Adipose tissue (tissue), 3 donors: ENCODE results near the gene UCK1. TPM values are rescaled to one million over a fixed set of nuclear protein-coding genes. Genes with fewer than 3 reads are reported as not detected.
"Not testable (repeated sequence)": the region's sequence is repeated elsewhere in the genome, so short reads cannot be mapped to it uniquely, and the experiment has no call there.

Source experiments
- H3K27ac ChIP-seq: one replicate; pipeline ENCODE4 v1.5.1; 2013; ENCODE audit warnings: low read depth, low read length
- WGBS, 3 donors: extraction: QIAGEN DNeasy Blood & Tissue Kit; methylation state at CpG; one replicate each; pipeline ENCODE4 v1.1.7; 2013; 5-methylcytosine and 5-hydroxymethylcytosine counted together
- polyA plus RNA-seq, 3 donors: library from polyadenylated mRNA; stranded (reverse); fragments of 200-250 nt; gene quantifications; one replicate each; pipeline ENCODE4 v1.2.3, GENCODE V29; 2013
- donor health status: healthy with polysubstance abuse.
- donor health status: Bipolar disorder and iron deficiency.
- donor health status: healthy.

The UCK1 gene
- polyA plus RNA-seq, 3 donors, result 25.1 to 25.4 (median 25.2) TPM

- H3K27ac ChIP-seq, result no peak overlapping the region
- WGBS, 3 donors, result 95 to 97% (median 96%) methylated on average over 35 of the region's 35 CpGs
Measured at GRCh38 chr9:131528886-131529505, 2.1 kb downstream of the UCK1 start.

- 93 to 94% (median 93%) methylated on average over 7 of the region's 7 CpGs for WGBS, 3 donors
Measured at GRCh38 chr9:131528186-131528585, 2.9 kb downstream of the UCK1 start.

DNA sequence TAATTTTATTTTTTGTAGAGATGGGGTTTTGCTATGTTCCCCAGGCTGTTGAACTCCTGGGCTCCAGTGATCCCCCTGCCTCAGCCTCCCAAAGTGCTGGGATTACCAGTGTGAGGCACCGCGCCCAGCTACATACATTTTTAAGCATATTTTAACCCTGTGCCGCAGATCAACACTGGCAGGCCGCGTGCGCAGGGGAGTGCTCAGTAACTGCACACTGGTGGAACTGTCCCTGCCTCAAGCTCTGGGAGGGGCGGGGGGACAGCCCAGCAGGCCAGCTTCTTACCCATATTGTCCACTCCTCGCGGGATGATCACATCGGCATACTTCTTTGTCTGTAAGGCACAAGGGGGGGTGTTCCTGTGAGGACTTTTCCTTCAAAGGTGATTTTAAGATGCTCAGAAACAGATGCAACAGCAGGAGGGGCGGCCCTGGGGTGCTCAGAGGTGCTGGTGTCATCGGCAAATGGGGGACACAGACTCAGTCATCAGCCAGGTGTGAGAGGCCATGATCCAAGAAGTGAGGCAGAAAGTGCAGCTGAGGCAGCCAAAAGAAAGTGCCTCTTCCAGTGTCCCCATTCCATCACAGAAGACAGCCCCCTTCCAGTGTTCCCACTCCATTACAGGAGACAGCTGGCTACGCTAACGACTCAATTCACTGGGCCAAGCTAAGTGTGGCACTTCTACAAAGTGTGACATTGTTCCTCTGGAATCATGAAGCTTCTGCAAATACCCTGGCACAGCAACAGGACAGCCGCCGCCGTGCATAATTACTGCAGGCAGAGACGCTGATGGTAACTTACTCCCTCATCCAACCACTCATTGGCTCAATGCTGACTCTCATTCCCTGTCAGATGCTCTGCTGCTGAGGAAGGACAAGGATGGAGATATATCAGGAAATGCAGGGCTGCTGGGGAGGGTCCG is 5.2 kb downstream of the UCK1 start:
- 87 to 94% (median 89%) methylated on average over 19 of the region's 19 CpGs for WGBS, 3 donors
- H3K27ac ChIP-seq, result no peak overlapping the region

More at GRCh38 chr9:131528186-131528585, 2.9 kb downstream of the UCK1 start:
- H3K27ac ChIP-seq, result no peak overlapping the region

GRCh38 chr9:131524665-131525315 is 6.3 kb downstream of the UCK1 start:
- H3K27ac ChIP-seq, result no peak overlapping the region
- WGBS, 3 donors, result 85 to 89% (median 89%) methylated on average over 23 of the region's 23 CpGs

DNA sequence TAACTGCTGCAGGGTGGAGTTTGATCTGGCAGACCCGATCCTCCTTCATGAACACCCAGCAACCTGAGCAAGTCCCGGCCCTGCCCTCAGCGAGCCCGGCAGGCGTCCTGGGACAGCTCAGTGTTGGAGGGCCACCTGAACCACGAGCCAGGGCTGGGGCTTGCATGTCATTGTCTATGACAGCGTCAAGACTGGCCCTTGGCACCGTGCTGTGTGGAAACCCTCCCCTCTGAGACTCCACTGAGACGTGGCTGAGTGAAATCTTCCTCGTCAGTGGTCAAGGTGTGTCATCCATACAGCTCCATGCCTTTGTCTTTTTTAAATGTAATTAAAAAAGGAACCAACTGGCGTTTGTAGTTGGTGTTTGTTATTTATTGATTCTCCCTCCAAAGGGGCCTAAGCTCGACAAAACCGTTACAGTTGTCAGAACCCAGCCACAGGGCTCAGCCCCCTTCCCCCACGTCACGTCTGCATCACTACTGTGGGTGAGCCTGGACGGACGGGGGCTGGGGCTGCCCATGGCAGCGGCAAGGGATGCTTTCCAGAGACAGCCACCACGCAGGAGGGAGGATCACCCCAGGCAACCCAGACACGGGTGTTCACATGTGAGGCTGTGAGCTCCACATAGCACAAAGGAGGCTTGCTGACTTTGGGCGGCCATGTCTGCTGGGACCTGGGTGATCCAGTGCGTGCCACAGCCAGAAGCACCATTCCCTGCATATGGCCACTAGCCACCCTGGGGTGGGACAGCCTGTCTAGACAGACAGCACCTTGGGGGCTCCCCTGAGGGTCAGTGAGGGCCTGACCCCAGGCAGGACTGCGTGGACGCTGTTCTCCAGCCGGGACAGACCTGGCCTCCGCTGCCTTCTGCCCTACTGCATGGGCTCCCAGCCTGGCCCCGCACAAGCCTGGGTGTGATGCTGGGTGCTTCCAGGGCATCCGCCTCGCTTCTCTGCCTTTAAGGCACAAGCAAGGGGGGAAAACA is 7.3 kb downstream of the UCK1 start:
- H3K27ac ChIP-seq, result no peak overlapping the region
- WGBS, 3 donors, result 82 to 89% (median 82%) methylated on average over 27 to 29 of the region's 29 CpGs

DNA sequence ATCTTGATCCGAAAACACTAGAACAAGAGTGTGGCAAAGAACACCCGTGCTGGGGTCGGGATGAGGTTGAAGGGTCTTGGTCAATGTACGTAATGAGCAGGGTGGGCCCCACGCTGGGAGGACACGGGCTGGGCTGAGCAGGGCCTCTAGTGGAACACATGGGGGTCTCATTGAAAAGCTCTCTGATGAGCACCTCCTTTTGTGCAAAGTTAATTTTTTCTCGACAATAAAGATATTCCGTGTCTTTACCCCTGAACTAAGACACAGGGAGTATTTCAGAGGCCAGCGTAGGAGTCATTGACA is 8.0 kb downstream of the UCK1 start:
- H3K27ac ChIP-seq, result no peak overlapping the region
- 92 to 94% (median 93%) methylated on average over 9 of the region's 9 CpGs for WGBS, 3 donors

DNA sequence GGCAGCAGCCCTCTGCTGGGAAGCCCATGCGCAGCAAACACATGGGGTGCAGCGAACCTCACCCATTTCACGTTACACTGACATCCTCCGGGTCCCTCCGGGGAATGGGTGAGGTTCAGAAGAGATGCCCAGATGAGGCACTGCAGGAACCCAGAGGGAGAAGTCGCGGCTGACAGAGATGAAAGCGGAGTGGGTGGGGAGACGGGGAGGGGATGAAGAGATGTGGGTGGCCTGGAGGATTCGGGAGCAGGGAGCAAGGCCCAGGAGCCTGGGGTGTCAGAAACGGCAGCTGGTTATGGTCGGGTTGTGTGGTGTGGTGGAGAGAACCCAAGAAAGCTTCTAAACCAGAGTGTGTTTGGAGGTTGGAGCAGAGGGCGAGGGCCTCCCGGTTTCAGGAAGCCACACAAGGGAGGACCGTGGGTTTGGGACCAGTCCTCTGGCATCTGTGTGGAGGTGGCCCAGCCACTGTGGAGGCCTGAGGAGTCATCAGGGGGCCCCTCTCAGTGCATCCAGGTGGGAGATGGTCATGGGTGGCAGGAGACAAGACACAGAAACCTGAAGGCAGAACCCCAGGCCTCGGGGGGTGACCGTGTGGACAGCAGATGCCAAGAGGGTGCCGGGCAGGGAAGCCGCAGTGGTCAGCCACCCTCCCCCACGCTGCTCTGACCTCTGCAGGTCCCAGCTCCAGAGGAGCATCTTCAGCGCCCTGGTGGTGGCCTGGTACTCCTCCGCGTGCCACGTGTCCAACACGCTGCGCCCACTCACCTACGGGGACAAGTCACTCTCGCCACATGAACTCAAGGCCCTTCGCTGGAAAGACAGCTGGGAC is 8.6 kb downstream of the UCK1 start:
- no peak overlapping the region for H3K27ac ChIP-seq
- WGBS, 3 donors, result 92 to 93% (median 93%) methylated on average over 24 to 29 of the region's 29 CpGs

GRCh38 chr9:131521822-131522221 is 9.2 kb downstream of the UCK1 start:
- H3K27ac ChIP-seq, result no peak overlapping the region
- WGBS, 3 donors, result 97 to 98% (median 97%) methylated on average over 13 of the region's 13 CpGs

GRCh38 chr9:131521203-131521602 is 9.9 kb downstream of the UCK1 start:
- no peak overlapping the region for H3K27ac ChIP-seq
- WGBS, 3 donors, result 93 to 96% (median 96%) methylated on average over 10 of the region's 10 CpGs

- no peak overlapping the region for H3K27ac ChIP-seq
- WGBS, 3 donors, result 81 to 87% (median 84%) methylated on average over 16 of the region's 16 CpGs
Measured at GRCh38 chr9:131520503-131520902, 10.6 kb downstream of the UCK1 start.

DNA sequence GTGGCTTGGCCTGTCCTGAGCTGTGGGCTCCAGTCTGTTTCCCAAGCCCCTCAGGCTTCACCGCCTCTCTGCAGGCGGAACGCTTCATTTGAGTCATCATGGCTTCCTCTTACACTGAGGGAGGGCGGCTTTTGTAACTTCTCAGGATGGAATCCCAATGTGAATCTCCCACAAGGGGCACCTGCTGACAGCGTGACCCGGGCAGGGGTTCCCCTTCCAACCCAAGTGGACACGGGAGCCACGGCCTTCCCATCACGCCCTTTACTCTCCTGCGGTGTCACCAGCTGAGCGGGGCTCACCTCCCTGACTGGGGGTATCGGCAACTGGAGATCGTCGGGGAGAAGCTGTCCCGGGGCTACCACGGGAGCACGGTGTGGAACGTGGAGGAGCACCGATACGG is 12.5 kb downstream of the UCK1 start:
- no peak overlapping the region for H3K27ac ChIP-seq

GRCh38 chr9:131517761-131518190 is 13.3 kb downstream of the UCK1 start:
- no peak overlapping the region for H3K27ac ChIP-seq
- WGBS, 3 donors, result 87 to 92% (median 88%) methylated on average over 11 of the region's 11 CpGs

More for the DNA sequence above, 12.5 kb downstream of the UCK1 start:
- WGBS, 3 donors, result 95 to 98% (median 96%) methylated on average over 20 of the region's 20 CpGs

GRCh38 chr9:131516930-131517329 is 14.1 kb downstream of the UCK1 start:
- 94 to 98% (median 95%) methylated on average over 9 of the region's 9 CpGs for WGBS, 3 donors
- no peak overlapping the region for H3K27ac ChIP-seq

- WGBS, 3 donors, result 52 to 91% (median 56%) methylated on average over 15 of the region's 15 CpGs
- no peak overlapping the region for H3K27ac ChIP-seq
Measured at GRCh38 chr9:131516100-131516499, 15.0 kb downstream of the UCK1 start.

DNA sequence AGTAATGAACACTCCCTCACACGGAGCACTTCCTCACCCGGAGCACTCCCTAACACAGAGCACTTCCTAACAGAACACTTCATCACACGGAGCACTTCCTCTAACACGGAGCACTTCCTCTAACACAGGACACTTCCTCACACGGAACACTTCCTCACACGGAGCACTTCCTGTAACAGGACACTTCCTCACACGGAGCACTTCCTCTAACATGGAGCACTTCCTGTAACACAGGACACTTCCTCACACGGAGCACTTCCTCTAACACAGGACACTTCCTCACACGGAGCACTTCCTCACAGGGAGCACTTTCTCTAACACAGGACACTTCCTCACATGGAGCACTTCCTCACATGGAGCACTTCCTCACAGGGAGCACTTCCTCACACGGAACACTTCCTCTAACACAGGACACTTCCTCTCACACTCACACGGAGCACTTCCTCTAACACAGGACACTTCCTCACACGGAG is 15.5 kb downstream of the UCK1 start:
- WGBS, 3 donors, result 49 to 88% (median 59%) methylated on average over 10 to 12 of the region's 12 CpGs
- H3K27ac ChIP-seq, result not testable (repeated sequence)

GRCh38 chr9:131513177-131513576 is 17.9 kb downstream of the UCK1 start:
- no peak overlapping the region for H3K27ac ChIP-seq
- 92 to 95% (median 93%) methylated on average over 15 of the region's 15 CpGs for WGBS, 3 donors

GRCh38 chr9:131511880-131512279 is 19.2 kb downstream of the UCK1 start:
- 90 to 96% (median 93%) methylated on average over 6 of the region's 6 CpGs for WGBS, 3 donors
- H3K27ac ChIP-seq, result no peak overlapping the region
